VCaP (cell line): ENCODE results near the gene BSCL2.
A peak's percentile ranks its signal among the peaks of the same experiment; 100 is the strongest.

Experiments used
- H3K27ac ChIP-seq: fragments of 450-650 bp; 2 replicates; pipeline ENCODE4 v1.5.1; 2017
- TF ChIP-seq, protein P1 (sequence below): fragments of 450-650 bp; conservative IDR thresholded peaks from 2 replicates; pipeline ENCODE4 v1.5.1; 2017; ENCODE audit warnings: mild to moderate bottlenecking, moderate library complexity

Gene BSCL2

DNA sequence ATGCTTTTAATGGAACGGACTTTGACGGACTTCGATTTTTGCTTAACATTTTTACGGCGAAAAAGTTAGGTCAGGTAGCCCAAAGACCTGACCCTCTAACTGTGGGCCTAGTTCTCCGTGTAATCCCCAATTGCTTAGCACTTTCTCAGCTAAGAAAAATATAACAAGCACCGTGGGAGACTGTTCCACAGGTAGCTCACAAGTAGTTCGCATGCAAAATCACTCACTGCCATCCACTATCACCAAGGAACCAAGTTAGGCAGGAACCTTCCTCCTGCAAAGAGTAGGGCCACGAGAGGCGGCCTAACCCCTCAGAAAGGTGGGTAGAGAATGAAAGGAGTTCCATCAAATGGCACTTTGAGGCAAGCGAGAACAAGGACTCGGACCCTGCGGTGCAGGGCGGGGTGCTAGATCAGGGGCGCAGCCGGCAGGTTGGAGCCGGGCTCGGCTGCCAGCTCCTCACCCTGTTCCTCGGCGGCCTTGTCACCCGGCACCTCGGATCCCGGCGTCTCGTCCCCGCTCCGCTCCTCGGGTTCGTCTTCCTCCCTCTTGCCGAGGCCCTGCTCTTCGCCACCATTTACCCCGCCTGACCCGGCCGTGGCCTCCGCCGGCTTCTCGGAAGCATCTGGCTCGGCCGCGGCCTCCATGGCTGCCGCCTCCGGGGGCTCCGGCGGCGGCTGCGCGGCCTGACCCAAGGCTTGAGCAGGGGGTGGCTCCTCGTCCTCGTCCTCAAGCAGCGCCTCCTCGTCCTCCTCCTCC is 19.1 kb upstream of the BSCL2 start:
- H3K27ac ChIP-seq, result peak overlapping the region; percentile 97
- TF ChIP-seq, protein P1, sequence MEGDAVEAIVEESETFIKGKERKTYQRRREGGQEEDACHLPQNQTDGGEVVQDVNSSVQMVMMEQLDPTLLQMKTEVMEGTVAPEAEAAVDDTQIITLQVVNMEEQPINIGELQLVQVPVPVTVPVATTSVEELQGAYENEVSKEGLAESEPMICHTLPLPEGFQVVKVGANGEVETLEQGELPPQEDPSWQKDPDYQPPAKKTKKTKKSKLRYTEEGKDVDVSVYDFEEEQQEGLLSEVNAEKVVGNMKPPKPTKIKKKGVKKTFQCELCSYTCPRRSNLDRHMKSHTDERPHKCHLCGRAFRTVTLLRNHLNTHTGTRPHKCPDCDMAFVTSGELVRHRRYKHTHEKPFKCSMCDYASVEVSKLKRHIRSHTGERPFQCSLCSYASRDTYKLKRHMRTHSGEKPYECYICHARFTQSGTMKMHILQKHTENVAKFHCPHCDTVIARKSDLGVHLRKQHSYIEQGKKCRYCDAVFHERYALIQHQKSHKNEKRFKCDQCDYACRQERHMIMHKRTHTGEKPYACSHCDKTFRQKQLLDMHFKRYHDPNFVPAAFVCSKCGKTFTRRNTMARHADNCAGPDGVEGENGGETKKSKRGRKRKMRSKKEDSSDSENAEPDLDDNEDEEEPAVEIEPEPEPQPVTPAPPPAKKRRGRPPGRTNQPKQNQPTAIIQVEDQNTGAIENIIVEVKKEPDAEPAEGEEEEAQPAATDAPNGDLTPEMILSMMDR, result no peak

DNA sequence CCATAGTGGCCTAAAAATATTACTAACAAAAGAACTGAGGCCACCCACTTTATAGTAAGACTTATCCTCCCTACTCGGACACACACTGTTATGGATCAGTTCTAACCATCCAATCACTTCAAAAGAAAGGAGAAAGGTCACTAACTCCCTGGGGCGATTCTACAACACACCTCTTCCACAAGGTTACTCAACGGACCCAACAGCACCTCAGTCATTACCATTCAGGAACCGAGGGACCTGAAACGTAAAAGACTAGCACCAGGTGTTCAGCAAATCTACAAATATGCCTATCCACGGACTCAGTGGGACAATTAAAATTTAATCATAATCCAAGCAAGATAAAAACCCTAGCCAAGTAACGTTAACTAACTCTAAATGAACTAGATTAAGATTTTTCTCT is 18.4 kb upstream of the BSCL2 start:
- peak overlapping the region; percentile 97 for H3K27ac ChIP-seq

DNA sequence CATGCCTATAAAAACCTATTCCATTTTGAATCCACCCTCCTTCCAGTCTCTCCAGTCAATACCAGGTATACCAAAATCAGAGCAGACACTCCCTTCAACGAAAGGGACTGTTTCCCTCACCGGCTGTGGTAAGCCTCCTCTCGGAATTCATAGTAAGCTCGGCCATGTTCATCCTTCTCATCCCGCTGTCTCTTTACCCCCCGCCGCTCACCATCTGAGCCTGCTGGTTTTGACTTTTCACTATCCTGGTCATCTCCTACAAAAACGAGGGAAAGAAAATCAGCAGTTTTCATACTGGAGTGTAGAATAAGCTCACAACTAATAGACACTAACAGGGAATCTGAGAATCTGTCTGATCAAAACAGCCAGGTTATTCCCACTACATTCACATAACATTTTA is 16.9 kb upstream of the BSCL2 start:
- TF ChIP-seq, protein P1, result no peak
- H3K27ac ChIP-seq, result peak overlapping the region; percentile 97; the same call in 1 of the 2 replicates

More for the DNA sequence above, 18.4 kb upstream of the BSCL2 start:
- TF ChIP-seq, protein P1, result no peak

DNA sequence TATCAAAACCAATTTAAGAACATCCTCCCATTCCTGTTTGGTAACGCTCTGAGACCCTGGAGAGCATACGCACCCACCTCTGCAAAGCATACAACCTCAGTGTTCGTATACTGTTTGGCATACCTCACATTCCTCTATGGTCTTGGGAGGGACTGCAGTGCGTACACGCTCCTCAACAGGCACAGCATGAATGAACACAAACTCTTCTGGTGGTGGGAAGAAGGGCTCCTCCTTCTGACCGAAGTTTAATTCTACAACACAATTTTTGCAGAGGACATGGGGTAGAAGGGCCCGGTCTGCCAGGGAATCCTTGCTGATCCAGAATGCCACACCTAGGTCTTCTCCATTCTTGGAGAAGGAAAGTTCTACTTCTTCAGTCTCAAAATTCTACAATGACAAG is 14.8 kb upstream of the BSCL2 start:
- TF ChIP-seq, protein P1, result no peak; the same call in 1 of the 2 replicates
- H3K27ac ChIP-seq, result peak overlapping the region; percentile 9; the same call in 1 of the 2 replicates

GRCh38 chr11:62719302-62719978 is 12.2 kb upstream of the BSCL2 start:
- peak overlapping the region; percentile 38 for H3K27ac ChIP-seq

GRCh38 chr11:62716816-62717215 is 9.6 kb upstream of the BSCL2 start:
- TF ChIP-seq, protein P1, result no peak
- 0 out of 2 replicates have a peak overlapping the region, but pooled peaks have one; percentile 15 for H3K27ac ChIP-seq

More at GRCh38 chr11:62719302-62719978, 12.2 kb upstream of the BSCL2 start:
- TF ChIP-seq, protein P1, result no peak

- TF ChIP-seq, protein P1, result no peak
- 0 out of 2 replicates have a peak overlapping the region, but pooled peaks have one; percentile 15 for H3K27ac ChIP-seq
Observed at GRCh38 chr11:62716206-62716605, 9.0 kb upstream of the BSCL2 start.
